GM12878 (cell line): ENCODE results near the gene IL19. TPM values are rescaled to one million over a fixed set of nuclear protein-coding genes. Genes with fewer than 3 reads are reported as not detected.

Source experiments
- ATAC-seq: fragments of 200-7000 bp; cut with Tn5 transposase; 3 replicates; pipeline ENCODE4 v1.9.1; 2020; ENCODE audit warnings: mild to moderate bottlenecking, moderate library complexity
- BruUV-seq: library from RNA; stranded (reverse); fragments of 400-500 nt; replicated peaks from 2 replicates; lab custom pipeline; 2021; lab: Mats Ljungman, UMichigan
- CTCF ChIA-PET: fragments of 300-600 bp; sonication (Branson Sonifier 250); formaldehyde crosslinking; extraction: SDS; loops from one replicate; lab custom pipeline; 2021; ENCODE audit warnings: inconsistent platforms; lab: Yijun Ruan, JAX
- POLR2A ChIA-PET: fragments of 350-600 bp; formaldehyde crosslinking; extraction: SDS; loops from one replicate; lab custom pipeline; 2021; ENCODE audit warnings: inconsistent platforms; lab: Charles Lee
- RAD21 ChIA-PET: fragments of 300-600 bp; sonication (Branson Sonifier 250); formaldehyde crosslinking; loops from one replicate; lab custom pipeline; 2023; ENCODE audit warnings: antibody characterized with exemption; ENCODE audit not compliant: unreplicated experiment; lab: Charles Lee
- SMC1A ChIA-PET: fragments of 300-600 bp; sonication (Branson Sonifier 250); formaldehyde crosslinking; loops from one replicate; lab custom pipeline; 2023; ENCODE audit not compliant: unreplicated experiment, uncharacterized antibody; lab: Charles Lee
- DNase-seq: peaks from one replicate; pipeline ENCODE4 v3.0.0-alpha.2; 2011; ENCODE audit warnings: low read depth, low spot score
- FAIRE-seq: peaks from 3 replicates; lab custom pipeline; 2011; peaks lifted over from hg19 to GRCh38; lab: Jason Lieb, UNC
- H2AFZ ChIP-seq: 2 replicates; pipeline ENCODE4 v1.6.0; 2011; ENCODE audit warnings: low read depth, low read length, control low read depth; ENCODE audit not compliant: control insufficient read depth
- H3K27ac ChIP-seq: 2 replicates; pipeline ENCODE4 v1.5.1; 2011; ENCODE audit warnings: control low read depth; ENCODE audit not compliant: control insufficient read depth, insufficient read depth
- H3K27me3 ChIP-seq, 2 experiments: replicated peaks in 1 of 2; 2 replicates each; pipeline versions ENCODE4 v1.6.0 to v1.6.1; 2011; ENCODE audit warnings: low read length in 1 of 2; ENCODE audit not compliant: control insufficient read depth in 2 of 2, insufficient read depth in 2 of 2
- H3K36me3 ChIP-seq, 2 experiments: 2 replicates each; pipeline ENCODE4 v1.5.1; 2011; ENCODE audit warnings: low read length in 1 of 2; ENCODE audit not compliant: control insufficient read depth in 2 of 2, insufficient read depth in 2 of 2
- H3K4me1 ChIP-seq: 2 replicates; pipeline ENCODE4 v1.6.1; 2011; ENCODE audit warnings: mild to moderate bottlenecking, low read length, moderate library complexity, mixed read lengths; ENCODE audit not compliant: control insufficient read depth, insufficient read depth
- H3K4me2 ChIP-seq: 2 replicates; pipeline ENCODE4 v1.6.0; 2011; ENCODE audit warnings: control low read depth; ENCODE audit not compliant: control insufficient read depth, insufficient read depth
- H3K4me3 ChIP-seq: fragments of 200-600 bp; sonication (generic); 2 replicates; pipeline ENCODE4 v1.5.1; 2016
- H3K79me2 ChIP-seq: 2 replicates; pipeline ENCODE4 v1.6.0; 2011; ENCODE audit warnings: low read length; ENCODE audit not compliant: control insufficient read depth, insufficient read depth
- H3K9ac ChIP-seq: 2 replicates; pipeline ENCODE4 v1.8.0; 2011; ENCODE audit warnings: low read length, control low read depth, mixed read lengths; ENCODE audit not compliant: control insufficient read depth, insufficient read depth
- H3K9me3 ChIP-seq: replicated peaks from 3 replicates; pipeline ENCODE4 v1.5.1; 2011; ENCODE audit warnings: mild to moderate bottlenecking, low read length; ENCODE audit not compliant: control insufficient read depth, insufficient read depth
- H4K20me1 ChIP-seq: 2 replicates; pipeline ENCODE4 v1.6.0; 2011; ENCODE audit not compliant: control insufficient read depth, insufficient read depth
- ATF2 ChIP-seq: IDR thresholded peaks from 2 replicates; pipeline ENCODE4 v1.6.1; 2012; ENCODE audit warnings: low read length, inconsistent platforms
- BACH1 ChIP-seq: fragments of 450-650 bp; IDR thresholded peaks from 2 replicates; pipeline ENCODE4 v1.6.1; 2017; ENCODE audit warnings: mild to moderate bottlenecking, borderline replicate concordance
- CUX1 ChIP-seq: IDR thresholded peaks from 2 replicates; pipeline ENCODE4 v1.6.1; 2012; ENCODE audit warnings: improper control_type of control experiment, low read depth, low read length; ENCODE audit not compliant: insufficient replicate concordance
- EZH2 ChIP-seq: IDR thresholded peaks from 2 replicates; pipeline ENCODE4 v1.6.1; 2012; ENCODE audit warnings: low read depth, mild to moderate bottlenecking, control low read depth, inconsistent platforms, low read length, borderline replicate concordance; ENCODE audit not compliant: control insufficient read depth
- MYC ChIP-seq: IDR thresholded peaks from 2 replicates; pipeline ENCODE4 v1.6.1; 2011; ENCODE audit warnings: mild to moderate bottlenecking, low read length, moderate library complexity, inconsistent platforms; ENCODE audit not compliant: insufficient read depth, insufficient replicate concordance, insufficient read length, severe bottlenecking
- WGBS: methylation state at CpG from one replicate; pipeline ENCODE4 v1.1.6; 2016; ENCODE audit warnings: low lambda C conversion rate; ENCODE audit not compliant: insufficient replicate concordance, insufficient coverage; ENCODE audit errors: missing lambda C conversion rate; 5-methylcytosine and 5-hydroxymethylcytosine counted together
- in situ Hi-C: fragments of 300-500 bp; cut with MboI; formaldehyde crosslinking; loops from 9 replicates; pipeline ENCODE4 v1.14.3; 2018; ENCODE audit warnings: mixed read lengths
- intact Hi-C: fragments of 100-400 bp; cut with micrococcal nuclease; formaldehyde crosslinking; loops from one replicate; pipeline ENCODE4 v1.14.2; 2022; ENCODE audit not compliant: unreplicated experiment
- polyA plus RNA-seq, 11 experiments: library from polyadenylated mRNA; depleted of rRNA in 4 of 11; unstranded in 6 of 11; stranded (reverse) in 5 of 11; fragments of >200 nt; fragmentation: Nextera tagmentation in 4 of 11; fragmentation: Illumina TruSeq in 1 of 11; extraction: Ambion mirVana in 4 of 11; extraction: Trizol in 1 of 11; gene quantifications; 1 replicate in 1 of 11; 2 replicates in 10 of 11; pipeline versions ENCODE4 v1.2.1 to v1.2.3, GENCODE V29; 2011 to 2016; ENCODE audit warnings: inconsistent platforms in 2 of 11, missing spikeins in 2 of 11, low read depth in 1 of 11
- total RNA-seq, 4 experiments: library from RNA; depleted of rRNA in 3 of 4; stranded (reverse); fragments of >200 nt in 3 of 4; fragmentation: Illumina TruSeq in 1 of 4; extraction: Trizol in 1 of 4; gene quantifications; 2 replicates each; pipeline versions ENCODE4 v1.2.1 to v1.2.3, GENCODE V29; 2013 to 2021

The IL19 gene
- total and polyA plus RNA-seq, 10 of the 15 experiments (the other 5 are each of a cell fraction or from before 2014, with no cell fraction given): 0.10 to 0.73 (median 0.28) TPM; not detected in 6

GRCh38 chr1:206745301-206745700, 25.3 kb upstream of the IL19 start:
- SMC1A ChIA-PET: interaction anchor here (0.8 to 2.1 kb wide), 15 partner anchors 11 to 181 kb away, joined by 3 to 12 read pairs (median 4); partner anchors contain the start of gene IL19
- intact Hi-C loops: no loop called here
- Histone ChIP-seq H3K27ac (no peak overlapping the region), H3K4me2 (no peak overlapping the region)
- TF ChIP-seq MYC (no peak), EZH2 (no peak), CUX1 (no peak), BACH1 (no peak), ATF2 (no peak)
- TF ChIP-seq, all 136 proteins: peak for 0
- no peaks in the 10 kb centered on the region for H4K20me1 ChIP-seq
- H3K4me1 ChIP-seq: peaks cover 46% of the 10 kb centered on the region
- BruUV-seq: no TSS peak
- no peak overlapping the region for H2AFZ ChIP-seq
- POLR2A ChIA-PET: interaction anchor here (0.6 kb wide), 2 partner anchors 49 to 58 kb away, joined by 4 read pairs; no protein-coding TSS in a partner anchor
- H3K9ac ChIP-seq: no peak overlapping the region
- in situ Hi-C loops: no loop called here
- FAIRE-seq (no peak), DNase-seq (no peak), ATAC-seq (no peak)
- no peaks in the 10 kb centered on the region for H3K27me3 ChIP-seq
- no peak overlapping the region for H3K4me3 ChIP-seq
- no peaks in the 10 kb centered on the region for H3K36me3 ChIP-seq
- H3K9me3 ChIP-seq: no peaks in the 10 kb centered on the region
- WGBS: 100% methylated on average over 1 of the region's 1 CpG
- RAD21 ChIA-PET: interaction anchor here (0.9 to 1.8 kb wide), 4 partner anchors 10 to 65 kb away, joined by 3 to 6 read pairs (median 4); no protein-coding TSS in a partner anchor
- CTCF ChIA-PET: interaction anchor here (0.6 to 1.6 kb wide), 7 partner anchors 10 to 208 kb away, joined by 3 to 7 read pairs (median 4); no protein-coding TSS in a partner anchor
- no peaks in the 10 kb centered on the region for H3K79me2 ChIP-seq
